H1 (cell line): Measurements from ENCODE around the gene PRKCZ. TPM values are rescaled to one million over a fixed set of nuclear protein-coding genes. Genes with fewer than 3 reads are reported as not detected.

Experiments used
- ATF2 ChIP-seq: IDR thresholded peaks from 2 replicates; pipeline ENCODE4 v1.6.1; 2012; ENCODE audit warnings: low read length, inconsistent platforms
- EP300 ChIP-seq, 2 experiments: IDR thresholded peaks; 1 replicate in 1 of 2; 2 replicates in 1 of 2; pipeline ENCODE4 v1.6.1; 2011 to 2012; ENCODE audit warnings: low read depth in 2 of 2, low read length in 2 of 2, mild to moderate bottlenecking in 2 of 2, borderline replicate concordance in 1 of 2, inconsistent platforms in 1 of 2, moderate library complexity in 1 of 2
- JUND ChIP-seq: IDR thresholded peaks from 2 replicates; pipeline ENCODE4 v1.6.1; 2011; ENCODE audit warnings: mild to moderate bottlenecking, improper control_type of control experiment, low read length
- PHF8 ChIP-seq: fragments of 200-600 bp; sonication (generic); conservative IDR thresholded peaks from 2 replicates; pipeline ENCODE4 v1.7.1; 2012; ENCODE audit warnings: low read depth, mild to moderate bottlenecking, inconsistent platforms, low read length, moderate library complexity
- POLR2AphosphoS5 ChIP-seq: IDR thresholded peaks from 2 replicates; pipeline ENCODE4 v1.6.1; 2011; ENCODE audit warnings: low read depth, low read length
- YY1 ChIP-seq: IDR thresholded peaks from 2 replicates; pipeline ENCODE4 v1.6.1; 2011; ENCODE audit warnings: low read depth, mild to moderate bottlenecking, low read length
- polyA plus RNA-seq, 7 experiments: library from polyadenylated mRNA; depleted of rRNA in 3 of 7; stranded (reverse) in 5 of 7; unstranded in 2 of 7; fragments of >200 nt in 5 of 7; fragments of 200-250 nt in 2 of 7; gene quantifications; 1 replicate in 5 of 7; 2 replicates in 1 of 7; 4 replicates in 1 of 7; pipeline versions ENCODE4 v1.2.1 to v1.2.3, GENCODE V29; 2011 to 2013; ENCODE audit warnings: missing spikeins in 2 of 7, mixed read lengths in 2 of 7
- total RNA-seq: library from RNA; stranded (reverse); fragmentation: NEBNext Ultra II Directional; extraction: Animal tissue kit (Norgen Biotek cat#: 25700); gene quantifications from 2 replicates; pipeline ENCODE4 v1.2.1, GENCODE V29; 2021

The PRKCZ gene
- total and polyA plus RNA-seq, 2 of the 8 experiments (the other 6 are each of a cell fraction or from before 2014, with no cell fraction given) = 37.4 to 45.1 TPM

GRCh38 chr1:2179283-2180013 lies 129.2 kb downstream of the PRKCZ start (continued):
- TF ChIP-seq ATF2 (no peak), EP300 (IDR thresholded peaks at IDR 0.05; ENCODE audit: borderline replicate concordance in 1 of 2, low read depth in 2 of 2, low read length in 2 of 2) (no peak), JUND (no peak), PHF8 (no peak), YY1 (no peak), POLR2AphosphoS5 (no peak)
